HG03045 (cell line): ENCODE data around the gene SEMA4C.

ENCODE experiments used
- ATAC-seq: cut with Tn5 transposase; IDR thresholded peaks from one replicate; pipeline ENCODE4 v1.9.1; 2021; ENCODE audit warnings: mild to moderate bottlenecking, moderate library complexity; ENCODE audit not compliant: unreplicated experiment

Gene SEMA4C

DNA sequence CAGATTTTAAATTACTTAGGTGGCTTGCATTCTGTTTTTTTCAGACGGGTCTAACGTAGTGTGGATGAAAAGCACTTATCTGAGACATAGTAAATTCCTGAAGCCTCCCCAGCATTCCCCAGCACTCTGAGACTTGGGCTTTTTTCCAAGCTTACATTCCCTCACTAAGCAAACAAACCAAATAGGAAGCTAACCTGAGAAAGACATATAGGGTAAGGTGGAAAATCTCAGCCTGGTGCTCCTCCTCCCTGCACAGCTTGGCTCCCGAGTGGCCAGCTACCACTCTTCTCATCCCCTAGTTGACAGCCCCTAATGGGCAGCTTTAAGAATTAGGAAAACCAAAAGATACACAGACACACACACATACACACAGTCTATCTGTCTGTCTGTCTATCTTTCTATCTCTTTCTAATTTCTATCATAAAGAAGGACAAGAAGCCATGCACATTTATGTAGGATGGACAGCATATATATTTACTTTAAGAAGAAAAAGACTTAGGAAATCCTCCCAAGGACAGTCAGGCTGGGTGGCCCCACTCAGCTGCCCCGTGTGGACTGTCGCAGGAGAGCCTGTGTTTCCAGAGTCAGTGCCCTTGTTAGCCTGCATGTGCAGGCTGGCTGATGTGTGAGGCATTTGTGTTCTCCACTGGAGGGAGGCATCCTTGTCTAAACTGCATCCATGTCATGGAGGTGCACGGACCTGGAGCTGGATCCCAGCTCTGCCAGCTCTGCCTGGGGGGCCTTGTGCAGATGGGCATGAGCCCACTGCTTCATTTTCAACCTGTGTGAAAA lies 45.6 kb downstream of the SEMA4C start:
- ATAC-seq, result no peak

DNA sequence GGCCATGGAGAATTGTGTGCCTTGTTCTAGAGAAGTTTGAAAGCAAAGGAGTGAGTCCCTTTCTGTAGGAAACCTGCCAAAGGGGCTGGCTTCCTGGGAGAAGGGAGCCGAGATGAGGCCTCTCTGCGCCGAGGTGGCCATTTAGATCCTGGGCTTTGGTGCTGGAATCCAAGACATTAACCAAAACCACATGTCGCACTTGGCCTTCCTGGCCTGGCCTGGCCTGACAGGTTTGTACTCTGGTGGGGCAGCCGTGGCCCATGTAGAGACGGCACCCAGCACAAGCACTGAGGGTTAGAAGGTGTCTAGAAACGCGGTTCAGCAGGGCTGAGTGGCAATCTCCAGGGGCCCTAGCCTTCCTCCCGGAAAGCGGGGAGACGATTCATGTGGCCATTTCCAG lies 46.7 kb downstream of the SEMA4C start:
- ATAC-seq, result no peak

GRCh38 chr2:96822786-96823185 lies 47.1 kb downstream of the SEMA4C start:
- ATAC-seq, result no peak

DNA sequence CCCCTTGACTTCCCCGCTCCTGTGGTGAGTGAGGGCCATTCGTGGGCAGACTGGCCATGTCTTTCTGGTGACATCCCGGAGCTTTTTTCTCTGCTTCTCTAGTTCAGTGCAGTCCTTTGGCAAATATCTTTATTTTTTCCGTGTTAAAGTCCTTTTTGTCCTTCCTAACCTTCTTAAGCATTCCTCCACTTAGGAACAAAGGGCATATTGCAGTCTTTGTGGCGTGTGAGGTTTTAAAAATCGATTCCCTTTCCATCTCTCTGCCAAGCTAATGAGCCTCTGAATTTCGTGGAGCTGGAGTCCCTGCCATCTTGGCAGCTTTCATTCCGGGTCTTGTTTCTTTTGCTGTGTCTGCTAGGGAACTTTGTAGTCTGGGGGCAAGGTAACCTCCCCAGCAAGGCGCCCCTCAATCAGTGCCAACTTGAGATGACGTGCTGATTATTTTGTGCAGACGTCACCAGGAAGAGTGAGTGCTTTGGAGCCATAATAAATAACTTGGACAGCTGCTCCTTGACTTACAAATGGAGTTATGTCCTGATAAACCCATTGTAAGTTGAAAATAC lies 48.7 kb downstream of the SEMA4C start:
- no peak for ATAC-seq

- ATAC-seq, result no peak
Observed at GRCh38 chr2:96819876-96820511, 49.9 kb downstream of the SEMA4C start.

- ATAC-seq, result no peak
Observed at GRCh38 chr2:96819128-96819875, 50.6 kb downstream of the SEMA4C start.

DNA sequence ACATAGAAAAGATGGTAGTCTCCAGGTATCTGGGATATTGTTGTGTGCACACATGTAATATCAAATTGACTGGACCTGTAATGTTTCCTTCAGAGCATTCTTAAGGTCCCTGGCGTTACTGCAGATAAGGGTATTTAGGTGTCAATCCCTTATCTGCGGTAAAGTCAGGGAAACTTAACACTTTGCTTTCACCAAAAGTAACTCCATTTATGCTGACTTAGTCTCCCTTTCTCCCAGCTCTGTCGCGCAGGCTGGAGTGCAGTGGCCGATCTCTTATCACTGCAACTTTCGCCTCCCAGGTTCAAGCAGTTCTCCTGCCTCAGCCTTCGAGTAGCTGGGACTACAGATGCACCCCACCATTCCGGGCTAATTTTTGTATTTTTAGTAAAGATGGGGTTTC lies 52.0 kb downstream of the SEMA4C start:
- no peak for ATAC-seq

- no peak for ATAC-seq
Observed at GRCh38 chr2:96816836-96817702, 52.8 kb downstream of the SEMA4C start.

DNA sequence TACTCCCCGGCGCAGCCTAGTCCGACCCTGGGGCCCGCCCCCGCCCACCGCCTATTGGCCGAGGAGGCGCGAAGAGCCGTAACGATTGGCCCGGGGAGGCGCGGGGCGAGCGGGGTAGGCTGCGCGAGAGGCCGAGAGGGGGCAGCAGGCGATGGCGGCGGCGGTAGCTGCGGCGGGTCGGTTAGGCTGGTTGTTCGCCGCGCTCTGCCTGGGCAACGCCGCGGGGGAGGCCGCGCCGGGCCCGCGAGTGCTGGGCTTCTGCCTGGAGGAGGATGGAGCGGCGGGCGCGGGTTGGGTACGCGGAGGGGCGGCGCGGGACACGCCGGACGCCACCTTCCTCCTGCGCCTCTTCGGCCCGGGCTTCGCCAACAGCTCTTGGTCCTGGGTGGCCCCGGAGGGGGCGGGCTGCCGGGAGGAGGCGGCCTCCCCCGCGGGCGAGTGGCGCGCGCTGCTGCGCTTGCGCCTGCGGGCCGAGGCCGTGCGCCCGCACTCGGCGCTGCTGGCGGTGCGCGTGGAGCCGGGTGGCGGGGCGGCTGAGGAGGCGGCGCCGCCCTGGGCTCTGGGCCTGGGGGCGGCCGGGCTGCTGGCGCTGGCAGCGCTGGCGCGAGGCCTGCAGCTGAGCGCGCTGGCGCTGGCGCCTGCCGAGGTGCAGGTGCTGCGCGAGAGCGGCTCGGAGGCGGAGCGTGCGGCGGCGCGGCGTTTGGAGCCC lies 53.6 kb downstream of the SEMA4C start, which contains the start of gene CNNM3:
CNNM3 (plus strand) TSS at position 142 of the 709 bp plus-strand sequence; CDS start at position 152, 10 bp downstream.
- peak; percentile 92 for ATAC-seq

DNA sequence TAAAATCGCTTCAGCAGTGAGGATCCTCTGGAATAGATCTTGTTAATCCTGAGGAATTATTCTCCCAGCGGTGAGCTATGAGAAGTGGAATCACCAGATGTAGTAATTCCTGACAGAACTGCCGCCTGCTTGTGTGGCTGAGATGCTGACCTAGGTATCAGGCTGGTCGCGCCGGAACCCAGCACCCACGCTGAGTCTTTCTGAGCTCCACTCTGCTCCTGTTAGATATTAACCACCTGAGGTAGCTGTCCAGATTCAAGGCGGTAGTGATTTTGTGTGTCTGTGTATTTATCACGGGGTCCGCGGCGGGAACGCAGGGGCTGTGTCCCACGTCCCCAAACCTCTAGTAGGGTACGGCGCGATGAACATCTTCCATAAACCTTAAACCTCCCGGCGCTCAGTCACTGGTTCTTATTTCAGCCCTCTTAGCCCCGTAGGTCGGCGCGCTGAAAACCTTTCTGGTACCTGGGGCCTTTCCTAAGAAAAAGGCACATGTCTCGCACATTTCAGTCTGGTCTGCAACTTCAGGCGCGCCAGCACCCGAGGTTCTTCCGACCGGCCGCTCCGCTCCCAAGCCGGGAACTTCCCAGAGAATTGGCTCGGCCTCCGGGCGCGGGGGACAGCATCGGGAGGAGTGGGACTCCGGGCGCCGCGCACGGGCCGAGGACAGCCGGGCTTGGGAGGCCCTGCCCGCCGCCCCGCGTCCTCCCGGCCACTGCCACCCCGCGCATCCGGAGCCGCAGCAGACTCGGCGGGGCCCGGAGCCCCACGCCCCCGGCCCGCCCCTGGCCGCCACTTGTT lies 54.4 kb downstream of the SEMA4C start:
- peak; percentile 2 for ATAC-seq

- ATAC-seq, result no peak
Observed at GRCh38 chr2:96813656-96814055, 56.2 kb downstream of the SEMA4C start.

DNA sequence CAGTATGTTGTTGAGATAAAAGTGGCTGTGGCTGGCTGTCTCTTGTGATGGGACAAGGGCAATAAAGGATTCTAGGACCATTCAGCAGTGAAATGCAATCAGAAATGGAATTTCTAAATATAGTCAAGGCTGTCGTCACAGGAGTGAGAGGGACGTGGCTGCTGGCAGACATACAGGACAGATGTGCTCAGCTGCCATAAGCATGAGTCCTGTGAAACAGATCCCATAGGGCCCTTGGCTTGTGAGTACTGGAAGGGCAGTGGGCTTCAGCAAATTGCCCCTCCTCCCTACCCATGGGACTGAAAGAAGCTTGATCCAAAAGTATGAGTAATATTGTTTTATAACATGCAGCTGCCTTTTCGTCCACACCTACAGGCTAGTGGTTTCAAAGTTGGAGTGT lies 58.0 kb downstream of the SEMA4C start:
- ATAC-seq, result no peak

- ATAC-seq, result no peak
Observed at GRCh38 chr2:96810783-96811192, 59.1 kb downstream of the SEMA4C start.

DNA sequence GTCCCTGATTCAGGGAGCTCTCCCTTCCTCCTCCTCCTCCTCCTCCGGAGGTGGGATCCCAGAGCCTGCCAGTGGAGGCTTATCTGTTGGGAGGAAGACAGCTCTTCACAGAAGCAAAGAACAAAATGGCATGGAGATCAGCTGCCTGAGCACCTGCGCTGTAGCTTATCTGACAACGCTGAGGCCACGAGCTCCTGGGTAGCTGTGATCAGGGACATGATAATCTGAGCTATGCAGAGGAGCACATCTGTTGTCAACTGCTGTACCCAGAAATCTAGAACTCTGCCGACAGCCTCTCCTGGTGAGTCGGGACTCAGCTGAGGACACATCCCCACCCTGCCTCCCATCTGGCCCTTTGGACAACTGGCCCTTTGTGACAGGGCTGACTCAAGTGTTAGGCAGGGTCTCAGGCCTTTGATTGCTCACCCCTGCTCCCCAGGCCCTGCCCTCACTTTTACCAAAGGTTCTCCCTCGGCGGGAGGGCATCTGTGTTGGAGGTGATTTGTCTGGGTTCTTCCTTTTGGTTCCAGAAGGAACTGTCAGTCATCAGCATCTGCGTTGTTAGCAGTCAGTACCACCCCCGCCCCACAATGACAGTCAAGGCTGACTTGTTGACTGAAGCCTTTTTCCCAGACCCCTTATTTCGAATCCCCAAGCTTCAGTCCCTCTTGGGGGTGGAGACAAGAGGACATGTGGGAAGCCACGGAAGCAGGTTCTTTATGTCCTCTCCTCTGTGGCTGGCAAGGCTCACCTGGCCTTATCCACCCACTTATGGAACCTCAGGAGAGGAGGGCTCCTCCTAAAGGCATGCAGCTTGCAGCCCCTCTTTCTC lies 59.7 kb downstream of the SEMA4C start:
- no peak for ATAC-seq
